Right renal pelvis (tissue), 4 donors: ENCODE measurements around the gene EFNB1. TPM values are rescaled to one million over a fixed set of nuclear protein-coding genes. Genes with fewer than 3 reads are reported as not detected.

Source experiments
- DNase-seq, 4 donors: peaks; one replicate each; pipeline ENCODE4 v3.0.0-alpha.2; 2013; ENCODE audit warnings: low read depth in 4 of 4, low spot score in 3 of 4, missing footprints in 1 of 4
- polyA plus RNA-seq, 4 donors: library from polyadenylated mRNA; unstranded; fragments of 120-200 nt; gene quantifications; one replicate each; pipeline ENCODE4 v1.2.1, GENCODE V29; 2013; ENCODE audit not compliant: insufficient read length in 4 of 4

The EFNB1 gene
- polyA plus RNA-seq, 4 donors: 104 to 152 (median 118) TPM

- DNase-seq: no peak
Observed at GRCh38 chrX:68827256-68827655, 1.6 kb upstream of the EFNB1 start.

- DNase-seq: peak; percentile 63 to 70 (median 67)
Observed at GRCh38 chrX:68827848-68828624, 785 bp upstream of the EFNB1 start.

DNA sequence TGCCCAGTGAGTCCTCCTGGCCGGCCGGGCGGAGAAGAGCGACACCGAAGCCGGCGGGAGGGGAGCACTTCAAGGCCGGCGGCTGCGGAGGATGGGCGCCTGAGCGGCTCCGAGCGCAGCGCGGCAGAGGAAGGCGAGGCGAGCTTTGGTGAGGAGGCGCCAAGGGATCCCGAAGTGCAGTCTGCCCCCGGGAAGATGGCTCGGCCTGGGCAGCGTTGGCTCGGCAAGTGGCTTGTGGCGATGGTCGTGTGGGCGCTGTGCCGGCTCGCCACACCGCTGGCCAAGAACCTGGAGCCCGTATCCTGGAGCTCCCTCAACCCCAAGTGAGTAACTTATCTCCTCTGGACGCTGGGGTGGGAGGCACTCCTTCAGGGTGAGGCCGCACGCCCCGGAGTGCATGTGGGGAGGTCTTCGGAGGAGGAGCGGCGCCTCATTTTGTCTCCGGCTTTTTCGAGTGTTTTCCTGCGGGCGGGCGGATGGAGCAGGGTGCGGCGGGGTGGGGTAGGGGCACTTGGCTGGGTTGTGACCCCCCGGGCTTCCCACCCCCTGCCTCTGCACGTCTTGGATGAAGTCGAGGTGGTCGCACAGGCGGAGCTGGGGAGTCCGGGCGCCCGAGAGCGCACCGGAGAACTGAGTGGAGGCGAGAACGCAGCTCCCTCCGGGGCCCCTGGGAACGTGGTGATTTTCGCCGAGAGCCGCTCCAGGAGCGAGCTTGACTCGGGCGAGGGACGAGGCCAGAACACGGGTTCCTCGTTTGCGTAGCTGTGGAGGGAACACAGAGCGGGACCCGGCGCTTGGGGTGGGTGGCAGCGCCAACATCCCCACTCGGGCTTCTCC lies 979 bp downstream of the EFNB1 start:
- DNase-seq: no peak

- DNase-seq: no peak
Observed at GRCh38 chrX:68830419-68831404, 1.9 kb downstream of the EFNB1 start.

DNA sequence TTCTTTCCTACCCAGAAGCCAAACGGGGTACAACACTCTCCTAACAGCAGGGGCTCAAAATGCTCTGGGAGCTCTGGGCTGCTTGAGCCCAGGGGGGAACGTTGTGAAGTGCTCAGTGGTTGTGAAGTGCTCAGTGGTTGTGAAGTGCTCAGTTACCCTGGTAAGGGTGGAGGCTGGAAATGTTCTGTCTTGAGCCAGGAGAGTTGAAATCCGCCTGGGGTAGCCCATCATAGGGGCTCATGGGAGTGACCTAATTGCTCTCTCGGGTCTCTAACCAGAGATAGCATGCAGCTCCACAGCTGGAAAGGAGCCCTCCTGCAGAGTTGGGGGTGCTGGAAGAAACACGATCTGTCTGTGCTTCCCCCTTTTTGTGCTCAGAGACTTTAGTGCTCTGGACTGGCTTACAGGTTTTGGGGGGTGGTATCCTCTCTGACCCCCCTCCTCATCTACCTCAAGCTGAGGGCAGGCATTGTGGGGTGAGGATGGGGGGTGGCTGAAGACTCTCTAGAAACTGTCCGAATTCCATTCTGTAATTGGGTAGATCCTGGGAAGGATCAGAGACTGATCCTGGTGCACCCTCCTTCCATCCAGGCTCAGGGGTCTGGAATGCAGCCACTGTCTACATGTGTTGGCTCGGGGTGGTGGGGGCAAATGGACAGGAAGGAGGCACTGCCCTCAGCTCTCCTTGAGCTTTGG lies 2.7 kb downstream of the EFNB1 start:
- no peak for DNase-seq

DNA sequence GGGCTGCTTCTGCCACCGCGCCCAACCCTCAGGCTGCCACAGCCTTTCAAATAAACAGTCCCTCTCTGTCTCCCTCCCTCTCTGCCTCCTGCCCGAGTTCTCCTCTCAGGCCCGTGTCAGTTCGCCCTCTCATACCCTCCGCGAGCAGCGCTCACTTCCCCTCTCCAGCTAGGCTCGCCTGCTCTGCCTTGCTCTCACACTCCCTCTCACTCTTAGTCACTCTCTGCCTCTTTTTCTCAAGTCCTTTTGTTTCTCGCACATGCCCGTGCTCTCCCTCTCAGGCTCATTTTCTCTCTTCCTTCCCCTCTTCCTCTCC lies 3.2 kb downstream of the EFNB1 start:
- DNase-seq: no peak

DNA sequence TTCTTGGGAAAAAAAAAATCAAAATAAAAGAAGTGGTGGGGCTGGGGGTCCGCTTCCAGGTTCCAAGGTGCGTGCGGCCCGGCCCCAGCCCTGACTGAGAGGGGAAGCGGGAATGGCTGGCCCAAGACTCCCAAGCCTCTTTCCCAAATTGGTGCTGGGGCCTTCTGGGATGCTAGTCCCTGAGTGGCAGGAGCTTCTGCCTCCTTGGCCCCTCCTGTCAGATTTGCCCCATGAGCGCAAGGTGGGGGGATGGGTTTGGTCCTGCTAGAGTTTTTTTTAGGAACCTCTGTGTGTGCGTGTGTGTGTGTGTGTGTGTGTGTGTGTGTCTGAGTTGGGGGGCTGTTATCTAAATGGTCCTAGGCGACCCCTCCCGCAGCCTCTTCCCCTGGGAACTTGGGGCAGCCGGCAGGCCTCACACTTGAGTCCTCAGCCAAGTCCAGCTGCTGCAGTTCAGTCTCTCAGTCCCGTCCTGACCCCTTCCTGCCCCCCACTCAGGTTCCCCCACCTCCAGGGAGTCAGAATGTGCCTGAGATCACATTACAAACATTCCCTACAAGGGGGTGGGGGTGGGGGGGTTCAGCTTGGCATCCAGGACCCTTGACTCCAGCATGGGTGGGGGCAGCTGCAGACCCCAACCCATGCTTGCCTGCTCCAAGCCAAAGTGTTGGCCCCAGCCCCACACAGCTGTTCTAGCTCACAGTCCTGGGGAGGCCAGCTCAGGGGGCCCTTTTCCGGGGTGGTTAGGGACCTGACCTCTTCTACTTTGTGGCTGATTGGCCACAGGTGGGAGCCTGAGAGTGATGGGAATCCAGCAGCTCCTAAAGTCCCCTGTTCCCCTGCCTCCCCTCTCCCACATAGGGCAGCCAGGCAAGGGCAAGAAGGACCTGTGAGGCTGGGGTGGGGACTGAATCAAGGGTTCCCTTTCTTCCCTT lies 4.0 kb downstream of the EFNB1 start:
- DNase-seq: no peak

DNA sequence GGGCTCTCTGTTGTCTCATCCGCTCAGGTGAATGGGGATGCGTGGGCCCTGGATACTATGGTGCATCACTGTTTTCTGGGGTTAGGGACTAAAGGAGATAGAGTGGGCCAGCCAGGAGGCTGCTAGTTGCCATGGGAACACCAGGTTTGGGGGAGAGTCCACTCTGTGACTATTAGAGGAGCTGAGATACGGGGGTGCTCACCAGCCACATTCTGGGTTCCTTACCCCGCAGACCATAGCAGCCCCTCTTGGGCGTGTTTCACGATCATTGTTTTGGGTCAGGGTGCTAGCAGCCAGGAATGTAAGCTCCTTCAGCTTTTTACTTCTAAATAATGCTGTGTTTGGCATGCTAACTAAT lies 4.6 kb downstream of the EFNB1 start:
- DNase-seq: no peak

GRCh38 chrX:68833855-68834331 lies 5.1 kb downstream of the EFNB1 start:
- no peak for DNase-seq

DNA sequence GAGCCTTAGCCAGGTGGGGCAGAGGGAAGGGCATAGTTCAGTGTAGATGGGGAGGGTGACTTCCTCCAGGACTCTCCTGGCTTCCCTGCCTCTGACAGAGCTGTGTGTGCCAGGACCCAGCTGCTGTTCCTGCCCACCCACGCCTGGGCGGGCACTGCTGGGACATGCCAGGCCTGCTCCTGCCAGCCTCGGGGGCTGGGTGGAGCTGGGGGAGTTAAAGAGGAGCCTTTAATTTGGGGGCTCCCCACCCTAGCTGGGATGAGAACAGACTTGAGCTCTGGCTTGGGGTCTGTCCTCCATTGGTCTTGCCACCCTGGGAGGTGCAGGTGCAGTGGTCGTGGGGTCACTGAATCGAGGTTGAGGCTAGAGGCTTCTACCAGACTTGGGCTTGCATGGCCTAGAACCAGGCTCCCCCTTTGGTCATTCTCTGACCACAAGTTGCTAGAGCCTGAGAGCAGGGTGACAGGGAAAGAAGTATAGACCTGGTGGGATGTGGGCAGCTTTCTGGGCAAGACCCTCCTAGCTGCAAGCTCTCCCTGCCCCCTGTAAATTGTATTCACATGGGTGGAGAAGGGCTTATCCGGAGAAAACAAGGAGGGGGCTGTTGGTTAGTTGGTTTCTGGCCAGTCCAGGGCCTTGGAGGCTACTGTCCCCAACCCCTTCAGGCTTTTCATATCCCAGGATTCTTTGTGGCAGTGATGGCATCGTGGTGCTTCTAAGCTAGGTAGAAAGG lies 5.7 kb downstream of the EFNB1 start:
- no peak for DNase-seq

- DNase-seq: no peak
Observed at GRCh38 chrX:68835104-68835442, 6.3 kb downstream of the EFNB1 start.

DNA sequence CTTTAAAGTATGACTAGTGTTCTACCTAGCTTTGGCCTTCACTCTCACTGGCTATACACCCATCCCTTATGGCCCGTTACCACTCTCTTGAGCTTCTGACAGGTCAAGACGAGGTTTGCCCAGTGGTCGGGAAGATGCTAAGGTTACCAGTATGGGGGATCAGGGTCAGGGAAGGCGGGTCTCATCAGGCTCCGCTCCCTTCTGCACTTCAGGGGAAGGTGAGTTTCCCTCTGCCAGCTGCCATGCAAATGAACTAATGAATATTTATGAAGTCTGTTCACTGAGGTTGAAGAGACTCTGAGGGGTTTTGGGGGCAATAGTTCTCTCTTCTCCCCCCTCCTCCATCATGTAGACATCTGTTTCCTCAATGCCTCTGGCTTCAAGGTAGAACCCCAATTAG lies 6.6 kb downstream of the EFNB1 start:
- DNase-seq: no peak

DNA sequence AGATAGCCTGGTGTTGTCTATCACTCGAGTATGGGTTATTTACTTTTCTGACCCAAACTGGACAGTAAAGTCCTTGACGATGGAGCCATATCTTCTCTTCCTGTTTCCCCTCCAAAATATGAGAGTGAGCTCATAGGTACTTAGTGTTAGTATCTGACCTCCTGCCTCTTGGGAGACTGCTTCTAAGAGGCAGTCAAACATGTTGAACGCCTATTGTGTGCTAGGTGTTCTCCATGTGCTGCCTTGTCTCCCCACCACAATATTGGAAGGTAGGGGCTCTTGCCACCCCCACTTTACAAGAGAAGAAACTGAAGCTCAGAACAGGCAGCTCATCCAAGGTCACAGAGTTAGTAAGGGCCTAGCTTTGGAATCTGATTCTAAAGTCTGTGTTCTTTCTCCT lies 8.3 kb downstream of the EFNB1 start:
- no peak for DNase-seq

- DNase-seq: no peak
Observed at GRCh38 chrX:68838571-68838910, 9.7 kb downstream of the EFNB1 start.

GRCh38 chrX:68839771-68840170 lies 10.9 kb downstream of the EFNB1 start:
- no peak for DNase-seq

GRCh38 chrX:68840256-68840655 lies 11.4 kb downstream of the EFNB1 start:
- DNase-seq: no peak

DNA sequence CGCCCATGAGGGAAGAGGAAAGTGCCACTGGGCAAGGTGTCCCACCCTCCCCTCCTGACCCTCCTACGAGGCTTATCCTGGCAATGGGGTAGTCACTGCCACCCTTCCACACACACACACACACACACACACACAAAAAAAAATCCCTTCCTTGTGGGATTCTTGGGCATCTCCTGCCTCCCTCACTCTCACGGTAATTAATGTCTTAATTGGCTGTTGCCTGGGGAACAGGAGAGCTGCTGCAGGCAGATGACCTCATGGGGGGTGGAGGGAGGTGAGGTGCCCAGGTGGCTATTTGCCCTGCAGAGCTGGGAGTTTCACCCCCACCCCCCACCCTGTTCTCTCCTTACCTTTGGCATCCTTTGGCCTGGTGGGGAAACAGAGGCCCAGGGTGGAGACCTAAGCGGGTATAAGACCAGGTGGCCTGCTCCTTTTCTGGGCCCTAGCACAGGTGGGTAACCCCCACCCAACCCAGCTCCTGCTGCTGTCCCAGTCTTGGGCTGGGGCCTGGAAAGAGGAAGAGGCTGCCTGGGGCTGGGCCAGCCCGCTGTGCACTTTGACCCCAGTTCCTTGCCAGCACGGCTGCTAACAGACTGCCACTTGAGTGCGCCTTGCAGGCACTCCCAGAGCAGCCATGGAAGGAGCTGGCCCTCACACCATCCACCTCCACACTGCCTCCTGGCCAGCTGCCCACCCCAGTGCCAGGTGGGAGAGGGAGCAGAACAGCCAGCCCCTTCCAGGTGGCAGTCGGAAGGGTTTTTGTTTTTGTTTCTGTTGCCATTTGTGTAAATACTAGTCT lies 12.6 kb downstream of the EFNB1 start:
- DNase-seq: no peak

GRCh38 chrX:68842351-68842750 lies 13.5 kb downstream of the EFNB1 start:
- DNase-seq: no peak
